H9 (cell line): ENCODE results near the gene FARP1. TPM values are rescaled to one million over a fixed set of nuclear protein-coding genes. Genes with fewer than 3 reads are reported as not detected.

Experiments used
- DNase-seq: peaks from one replicate; pipeline ENCODE4 v3.0.0-alpha.2; 2017
- H2AFZ ChIP-seq: one replicate; pipeline ENCODE4 v1.6.1; 2013; ENCODE audit warnings: mild to moderate bottlenecking, low read length, control low read depth, moderate library complexity
- H2AK5ac ChIP-seq: 2 replicates; pipeline ENCODE4 v1.6.1; 2013; ENCODE audit warnings: low read length, control low read depth, mixed read lengths; ENCODE audit not compliant: insufficient read length
- H2BK120ac ChIP-seq: one replicate; pipeline ENCODE4 v1.6.1; 2013; ENCODE audit warnings: low read depth, mild to moderate bottlenecking, low read length, control low read depth, inconsistent platforms; ENCODE audit not compliant: poor library complexity, severe bottlenecking
- H2BK12ac ChIP-seq: 2 replicates; pipeline ENCODE4 v1.6.1; 2013; ENCODE audit warnings: low read length, control low read depth, mixed read lengths, low read depth; ENCODE audit not compliant: insufficient read length
- H2BK15ac ChIP-seq: 2 replicates; pipeline ENCODE4 v1.6.1; 2013; ENCODE audit warnings: low read depth, low read length, control low read depth
- H2BK20ac ChIP-seq: one replicate; pipeline ENCODE4 v1.6.1; 2013; ENCODE audit warnings: low read depth, mild to moderate bottlenecking, low read length, control low read depth, inconsistent platforms; ENCODE audit not compliant: poor library complexity, severe bottlenecking
- H2BK5ac ChIP-seq: 2 replicates; pipeline ENCODE4 v1.6.1; 2013; ENCODE audit warnings: low read length, control low read depth, mixed read lengths; ENCODE audit not compliant: insufficient read length
- H3K14ac ChIP-seq: 2 replicates; pipeline ENCODE4 v1.6.1; 2013; ENCODE audit warnings: low read length, control low read depth; ENCODE audit not compliant: insufficient read depth
- H3K18ac ChIP-seq: 2 replicates; pipeline ENCODE4 v1.6.1; 2013; ENCODE audit warnings: low read depth, mild to moderate bottlenecking, mixed read lengths, low read length, control low read depth; ENCODE audit not compliant: insufficient read length
- H3K23ac ChIP-seq: 2 replicates; pipeline ENCODE4 v1.6.1; 2013; ENCODE audit warnings: low read length, control low read depth, mixed read lengths, low read depth; ENCODE audit not compliant: insufficient read length
- H3K23me2 ChIP-seq: 2 replicates; pipeline ENCODE4 v1.6.1; 2013; ENCODE audit warnings: low read depth, mild to moderate bottlenecking, mixed read lengths, low read length, control low read depth; ENCODE audit not compliant: insufficient read length, poor library complexity, severe bottlenecking
- H3K27ac ChIP-seq: 2 replicates; pipeline ENCODE4 v1.5.1; 2013; ENCODE audit warnings: low read length, control low read depth, mixed read lengths, low read depth; ENCODE audit not compliant: insufficient read length
- H3K27me3 ChIP-seq: 2 replicates; pipeline ENCODE4 v1.6.1; 2013; ENCODE audit warnings: low read length, control low read depth, inconsistent platforms; ENCODE audit not compliant: insufficient read depth
- H3K4ac ChIP-seq: 2 replicates; pipeline ENCODE4 v1.6.1; 2013; ENCODE audit warnings: low read depth, mild to moderate bottlenecking, control low read depth, inconsistent platforms, low read length, moderate library complexity
- H3K4me1 ChIP-seq: 2 replicates; pipeline ENCODE4 v1.6.1; 2013; ENCODE audit warnings: low read length, control low read depth, inconsistent platforms; ENCODE audit not compliant: insufficient read depth
- H3K4me2 ChIP-seq: 2 replicates; pipeline ENCODE4 v1.6.1; 2013; ENCODE audit warnings: low read length, control low read depth, mixed read lengths; ENCODE audit not compliant: insufficient read length, insufficient read depth
- H3K56ac ChIP-seq: 2 replicates; pipeline ENCODE4 v1.6.1; 2013; ENCODE audit warnings: low read depth, mild to moderate bottlenecking, mixed read lengths, low read length, control low read depth; ENCODE audit not compliant: insufficient read length
- H3K79me1 ChIP-seq: 2 replicates; pipeline ENCODE4 v1.6.1; 2013; ENCODE audit warnings: low read depth, mild to moderate bottlenecking, moderate library complexity, low read length, control low read depth, inconsistent platforms; ENCODE audit not compliant: insufficient read depth, poor library complexity, severe bottlenecking
- H3K79me2 ChIP-seq: 2 replicates; pipeline ENCODE4 v1.6.1; 2013; ENCODE audit warnings: low read length, control low read depth, inconsistent platforms; ENCODE audit not compliant: insufficient read depth
- H3K9ac ChIP-seq: 2 replicates; pipeline ENCODE4 v1.6.1; 2013; ENCODE audit warnings: low read length, control low read depth, mixed read lengths; ENCODE audit not compliant: insufficient read length; ENCODE audit errors: extremely low read depth
- H3K9me3 ChIP-seq: one replicate; pipeline ENCODE4 v1.6.1; 2013; ENCODE audit warnings: low read depth, low read length, inconsistent platforms; ENCODE audit not compliant: control insufficient read depth
- H3T11ph ChIP-seq: one replicate; pipeline ENCODE4 v1.6.1; 2013; ENCODE audit warnings: mild to moderate bottlenecking, low read length, control low read depth, inconsistent platforms
- H4K20me1 ChIP-seq: one replicate; pipeline ENCODE4 v1.6.1; 2013; ENCODE audit not compliant: control insufficient read depth, insufficient read length, insufficient read depth
- H4K5ac ChIP-seq: 2 replicates; pipeline ENCODE4 v1.6.1; 2013; ENCODE audit warnings: low read depth, mild to moderate bottlenecking, mixed read lengths, low read length, control low read depth; ENCODE audit not compliant: insufficient read length
- H4K8ac ChIP-seq: replicated peaks from 2 replicates; pipeline ENCODE4 v1.6.1; 2013; ENCODE audit warnings: low read length, control low read depth, mixed read lengths, low read depth; ENCODE audit not compliant: insufficient read length
- H4K91ac ChIP-seq: 2 replicates; pipeline ENCODE4 v1.6.1; 2013; ENCODE audit warnings: low read depth, mild to moderate bottlenecking, moderate library complexity, mixed read lengths, low read length, control low read depth; ENCODE audit not compliant: insufficient read length
- H3K27ac Mint-ChIP-seq, 3 experiments: 2 replicates in 2 of 3; 3 replicates in 1 of 3; pipeline ENCODE4 v1.8.0; 2020 to 2021; ENCODE audit warnings: mixed read lengths in 3 of 3, mild to moderate bottlenecking in 1 of 3, moderate library complexity in 1 of 3
- H3K27me3 Mint-ChIP-seq: 2 replicates; pipeline ENCODE4 v1.8.0; 2021; ENCODE audit warnings: low read depth, mild to moderate bottlenecking, moderate library complexity, mixed read lengths
- H3K36me3 Mint-ChIP-seq, 3 experiments: 2 replicates in 2 of 3; 3 replicates in 1 of 3; pipeline ENCODE4 v1.8.0; 2020 to 2021; ENCODE audit warnings: low read depth in 3 of 3, mixed read lengths in 3 of 3; ENCODE audit not compliant: insufficient read depth in 1 of 3
- H3K4me1 Mint-ChIP-seq, 2 experiments: 2 replicates each; pipeline ENCODE4 v1.8.0; 2020; ENCODE audit warnings: mixed read lengths in 2 of 2
- H3K4me3 Mint-ChIP-seq, 2 experiments: 2 replicates in 1 of 2; 3 replicates in 1 of 2; pipeline ENCODE4 v1.8.0; 2020 to 2021; ENCODE audit warnings: mild to moderate bottlenecking in 2 of 2, mixed read lengths in 2 of 2, moderate library complexity in 1 of 2
- H3K9me3 Mint-ChIP-seq, 2 experiments: 2 replicates in 1 of 2; 3 replicates in 1 of 2; pipeline ENCODE4 v1.8.0; 2020; ENCODE audit warnings: mild to moderate bottlenecking in 2 of 2, mixed read lengths in 2 of 2, moderate library complexity in 1 of 2
- WGBS: extraction: QIAGEN DNeasy Blood & Tissue Kit; methylation state at CpG from one replicate; pipeline ENCODE4 v1.1.7; 2013; ENCODE audit warnings: missing lambda C conversion rate, low lambda C conversion rate, mixed read lengths; ENCODE audit not compliant: insufficient read length; ENCODE audit errors: extremely low coverage; 5-methylcytosine and 5-hydroxymethylcytosine counted together
- total RNA-seq: library from RNA; stranded (reverse); gene quantifications from 2 replicates; pipeline ENCODE4 v1.2.1, GENCODE V29; 2021
- TF ChIP-seq, protein P1 (sequence below): fragments of 200-600 bp; sonication (generic); conservative IDR thresholded peaks from 3 replicates; pipeline ENCODE4 v1.8.0; 2021; ENCODE audit warnings: antibody characterized with exemption, mild to moderate bottlenecking

Gene FARP1
- total RNA-seq, 1 experiment from 2014 or later: 95.9 TPM

DNA sequence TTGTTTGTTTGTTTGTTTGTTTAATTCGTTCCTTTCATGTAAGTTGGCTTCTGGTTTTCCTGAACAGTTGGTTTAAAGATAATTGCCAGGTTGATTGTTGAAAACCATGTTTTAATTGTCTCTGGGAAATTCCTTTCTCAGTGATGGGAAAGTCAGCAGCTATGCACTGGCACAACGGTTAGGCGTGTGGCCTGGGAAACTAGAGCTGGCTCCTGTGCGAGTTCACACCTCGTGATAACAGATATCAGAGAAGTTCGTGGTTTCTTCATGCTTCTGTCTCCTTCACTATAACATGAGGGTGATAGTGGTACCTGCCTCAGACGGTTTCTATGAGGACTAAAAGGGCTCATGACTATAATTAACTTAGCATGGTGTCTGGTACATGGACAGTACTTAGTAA is 280.5 kb downstream of the FARP1 start:
- Histone ChIP-seq H2BK5ac (no peak overlapping the region), H3K18ac (no peak overlapping the region), H4K5ac (no peak overlapping the region), H2BK12ac (no peak overlapping the region), H2BK20ac (no peak overlapping the region), H3K9me3 (no peaks in the 10 kb centered on the region), H4K91ac (no peak overlapping the region), H2AK5ac (no peak overlapping the region), H2AFZ (no peak overlapping the region), H3K56ac (no peak overlapping the region), H3K4me2 (no peak overlapping the region), H2BK120ac (no peak overlapping the region), H4K8ac (no peak overlapping the region), H3T11ph (no peak overlapping the region), H3K14ac (no peak overlapping the region), H3K4ac (no peak overlapping the region), H3K9ac (no peak overlapping the region), H3K79me1 (no peaks in the 10 kb centered on the region), H4K20me1 (no peaks in the 10 kb centered on the region), H3K23ac (no peak overlapping the region), H3K79me2 (no peaks in the 10 kb centered on the region), H2BK15ac (no peak overlapping the region), H3K23me2 (no peaks in the 10 kb centered on the region), H3K4me1 (no peaks in the 10 kb centered on the region), H3K27me3 (no peaks in the 10 kb centered on the region), H3K27ac (no peak overlapping the region)
- H3K27me3 Mint-ChIP-seq: no peaks in the 10 kb centered on the region
- no peak for DNase-seq
- no peak overlapping the region for H3K4me3 Mint-ChIP-seq
- no peaks in the 10 kb centered on the region for H3K9me3 Mint-ChIP-seq
- WGBS: no CpG with 5 or more reads among the region's 7 CpGs
- peaks cover 8 to 46% (median 34%) of the 10 kb centered on the region in 3 experiments; a peak in 6 of 7 replicates for H3K36me3 Mint-ChIP-seq
- no peaks in the 10 kb centered on the region for H3K4me1 Mint-ChIP-seq
- TF ChIP-seq, protein P1, sequence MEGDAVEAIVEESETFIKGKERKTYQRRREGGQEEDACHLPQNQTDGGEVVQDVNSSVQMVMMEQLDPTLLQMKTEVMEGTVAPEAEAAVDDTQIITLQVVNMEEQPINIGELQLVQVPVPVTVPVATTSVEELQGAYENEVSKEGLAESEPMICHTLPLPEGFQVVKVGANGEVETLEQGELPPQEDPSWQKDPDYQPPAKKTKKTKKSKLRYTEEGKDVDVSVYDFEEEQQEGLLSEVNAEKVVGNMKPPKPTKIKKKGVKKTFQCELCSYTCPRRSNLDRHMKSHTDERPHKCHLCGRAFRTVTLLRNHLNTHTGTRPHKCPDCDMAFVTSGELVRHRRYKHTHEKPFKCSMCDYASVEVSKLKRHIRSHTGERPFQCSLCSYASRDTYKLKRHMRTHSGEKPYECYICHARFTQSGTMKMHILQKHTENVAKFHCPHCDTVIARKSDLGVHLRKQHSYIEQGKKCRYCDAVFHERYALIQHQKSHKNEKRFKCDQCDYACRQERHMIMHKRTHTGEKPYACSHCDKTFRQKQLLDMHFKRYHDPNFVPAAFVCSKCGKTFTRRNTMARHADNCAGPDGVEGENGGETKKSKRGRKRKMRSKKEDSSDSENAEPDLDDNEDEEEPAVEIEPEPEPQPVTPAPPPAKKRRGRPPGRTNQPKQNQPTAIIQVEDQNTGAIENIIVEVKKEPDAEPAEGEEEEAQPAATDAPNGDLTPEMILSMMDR: no peak
- no peak overlapping the region for H3K27ac Mint-ChIP-seq
